Measurements from ENCODE around the gene ENPP6.

ENPP6 gene

GRCh38 chr4:184102488-184102887 is 115.2 kb downstream of the ENPP6 start:
- DNase-seq = no peak

- DNase-seq = no peak
These were observed 116.0 kb downstream of the ENPP6 start for GRCh38 chr4:184101711-184102110.

- DNase-seq = peak; percentile 8 to 42
These were observed 117.3 kb downstream of the ENPP6 start for GRCh38 chr4:184100297-184100885.

GRCh38 chr4:184099535-184099966 is 118.1 kb downstream of the ENPP6 start:
- DNase-seq = no peak

GRCh38 chr4:184099000-184099399 is 118.7 kb downstream of the ENPP6 start:
- no peak for DNase-seq

DNA sequence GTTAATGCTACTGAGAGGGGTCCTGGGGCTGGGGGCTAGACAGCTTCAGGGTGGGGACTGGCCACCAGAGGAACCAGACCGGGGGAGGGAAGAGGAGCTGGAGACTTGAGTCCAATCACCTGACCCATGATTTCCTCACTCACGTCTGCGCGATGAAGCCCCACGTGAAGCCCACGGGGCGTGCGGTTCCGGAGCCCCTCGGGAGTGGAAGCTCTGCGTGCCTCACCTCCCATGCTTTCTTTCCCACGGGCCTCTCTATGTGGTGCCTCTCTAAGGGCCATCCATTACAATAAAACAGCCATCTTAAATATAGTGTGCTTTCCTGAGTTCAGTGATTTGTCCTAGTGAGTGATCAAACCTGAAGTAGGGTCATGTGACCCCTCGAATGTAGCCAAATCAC is 119.9 kb downstream of the ENPP6 start:
- DNase-seq = no peak

GRCh38 chr4:184097241-184097605 is 120.5 kb downstream of the ENPP6 start:
- no peak for DNase-seq

- no peak for DNase-seq
These were observed 121.0 kb downstream of the ENPP6 start for GRCh38 chr4:184096561-184097240.

DNA sequence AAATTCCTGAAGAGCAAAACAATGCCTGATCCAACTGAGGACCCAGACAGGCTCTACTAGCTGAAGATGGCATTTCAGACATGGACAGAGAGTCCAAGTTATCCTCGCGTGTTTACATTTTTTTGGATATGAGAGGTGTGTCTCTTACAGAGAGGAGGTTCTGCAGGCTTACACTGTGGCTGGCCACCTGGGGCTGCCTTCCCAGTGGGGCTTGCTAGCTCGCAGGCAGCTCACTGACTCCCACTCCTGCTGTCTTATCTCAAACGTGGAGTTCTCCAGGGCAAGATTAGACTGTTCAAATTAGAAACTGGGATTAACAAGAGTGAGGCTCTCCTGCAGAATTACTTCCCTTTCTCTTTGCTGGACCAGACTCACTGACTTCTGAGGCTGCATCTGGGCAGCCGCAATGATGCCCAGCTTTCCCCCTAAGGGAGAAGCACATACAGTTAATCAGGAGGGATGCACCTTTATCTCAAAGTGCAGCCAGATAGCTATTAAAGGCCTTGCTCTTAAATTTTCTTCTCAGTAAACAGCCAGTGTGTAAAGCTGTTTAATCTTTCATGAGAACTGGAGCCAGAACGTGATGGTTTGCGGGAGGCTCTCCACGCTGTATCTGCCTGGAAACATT is 123.0 kb downstream of the ENPP6 start:
- DNase-seq = no peak

DNA sequence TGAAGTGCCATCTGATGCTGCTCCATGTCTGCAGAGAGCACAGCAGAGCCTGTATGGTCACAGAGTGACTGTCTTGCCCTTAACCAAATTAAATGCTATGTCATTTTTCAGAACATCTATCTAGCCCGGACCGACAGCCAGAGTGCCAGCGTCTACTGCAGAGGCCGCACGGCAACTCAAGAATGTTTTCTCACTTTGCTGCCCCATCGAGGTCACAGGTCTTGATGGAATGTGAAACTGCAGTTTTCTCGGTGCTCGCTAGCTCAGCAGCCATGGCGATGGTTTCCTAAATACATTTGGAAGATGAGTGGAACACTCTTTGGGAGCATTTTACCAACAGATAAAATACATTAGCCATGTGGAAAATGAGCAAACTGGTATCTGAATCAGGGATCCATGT is 125.7 kb downstream of the ENPP6 start:
- no peak for DNase-seq

GRCh38 chr4:184090571-184090970 is 127.1 kb downstream of the ENPP6 start:
- no peak for DNase-seq

DNA sequence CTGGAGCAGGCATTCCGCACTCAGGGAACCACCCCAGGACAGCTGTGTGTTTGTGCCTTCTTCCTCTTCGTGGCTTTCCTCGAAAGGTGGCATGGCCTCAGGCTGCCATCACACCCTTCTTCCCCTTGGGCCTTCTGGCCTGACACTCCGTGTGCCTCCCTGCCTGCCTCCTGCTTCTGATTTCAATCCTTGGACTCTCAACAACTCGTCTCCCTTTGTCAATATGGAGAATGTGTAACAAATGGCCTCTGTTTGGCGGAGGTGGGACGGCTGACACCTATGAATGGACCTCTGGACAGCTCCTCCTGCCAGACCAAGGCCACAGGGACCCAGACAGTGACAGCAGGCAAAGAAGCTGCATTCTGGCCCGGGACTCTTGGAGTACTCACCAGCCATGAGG is 137.0 kb downstream of the ENPP6 start:
- no peak for DNase-seq

DNA sequence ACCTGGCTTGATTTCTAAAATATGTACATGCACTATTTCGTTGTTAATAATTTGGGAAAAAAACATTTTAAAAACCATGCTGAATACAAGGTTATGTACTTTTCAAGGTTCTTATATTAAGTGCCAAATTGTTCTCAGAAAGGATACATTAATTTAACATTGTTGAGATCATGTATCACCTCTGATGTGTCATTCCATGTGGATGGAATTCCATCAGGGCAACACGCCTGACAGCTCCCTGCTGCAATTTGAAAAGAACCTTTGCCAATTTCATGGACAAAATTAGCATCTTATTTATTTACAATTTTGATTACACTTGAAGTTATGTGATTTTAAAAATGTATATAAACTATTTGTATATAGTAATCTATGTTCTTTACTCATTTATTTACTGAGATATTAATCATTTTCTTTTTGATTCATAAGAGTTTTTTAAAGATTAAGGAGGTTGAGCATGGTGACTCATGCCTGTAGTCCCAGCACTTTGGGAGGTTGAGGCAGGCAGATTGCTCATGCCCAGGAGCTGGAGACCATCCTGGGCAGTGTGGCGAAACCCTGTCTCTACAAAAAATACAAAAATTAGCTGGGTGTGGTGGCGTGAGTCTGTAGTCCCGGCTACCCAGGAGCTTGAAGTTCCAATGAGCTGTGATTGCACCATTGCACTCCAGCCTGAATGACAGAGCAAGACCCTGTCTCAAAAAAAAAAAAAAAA is 142.8 kb downstream of the ENPP6 start:
- DNase-seq = no peak

DNA sequence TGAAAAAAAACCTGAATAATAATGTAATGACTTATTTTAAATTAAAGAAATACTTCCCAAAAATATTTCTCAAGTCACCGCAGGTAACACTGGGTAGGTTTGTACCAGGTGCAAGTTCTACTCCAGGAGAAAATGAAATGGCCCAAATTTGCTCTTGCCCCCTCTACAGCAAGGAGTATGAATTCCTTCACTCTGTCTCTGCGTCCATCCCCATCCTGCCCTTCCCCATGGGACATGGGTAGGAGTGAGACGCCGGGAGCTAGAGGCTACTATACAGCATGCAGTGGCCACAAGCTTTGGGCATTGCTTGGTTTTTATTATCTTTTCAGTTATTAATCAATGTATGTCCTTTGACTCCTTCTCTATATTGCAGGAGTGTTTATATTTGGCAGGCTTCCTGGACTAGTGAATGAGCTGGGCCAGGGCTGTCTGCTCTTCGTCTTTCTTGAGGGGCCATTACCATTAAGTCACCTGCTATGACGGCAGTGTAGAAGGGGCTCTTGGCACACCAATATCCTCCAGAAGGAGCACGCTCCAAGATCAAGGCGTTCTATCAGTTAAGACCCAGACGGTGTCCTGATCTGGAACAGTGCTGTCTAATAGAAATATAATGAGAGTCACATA is 149.6 kb downstream of the ENPP6 start:
- no peak for DNase-seq

- DNase-seq = no peak
These were observed 150.9 kb downstream of the ENPP6 start for GRCh38 chr4:184066584-184067300.

DNA sequence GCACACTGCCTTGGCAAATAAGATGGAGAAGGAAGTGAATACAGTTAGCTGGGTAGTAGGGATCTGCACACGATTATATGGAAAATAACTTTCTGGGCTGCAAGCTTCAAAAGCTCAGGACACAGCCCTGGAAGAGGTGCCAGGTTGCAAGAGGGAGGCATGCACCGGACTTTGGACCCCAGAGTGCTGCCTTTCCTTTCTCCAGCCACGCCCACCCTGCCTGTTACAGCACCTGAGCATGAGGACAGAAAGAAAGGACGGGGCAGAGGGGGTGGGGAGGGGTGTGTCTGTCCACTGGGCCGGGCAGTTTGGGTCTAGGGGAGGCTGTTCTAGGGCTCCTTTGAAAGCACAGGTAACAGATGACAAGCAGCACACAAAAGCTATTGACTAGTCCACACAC is 152.8 kb downstream of the ENPP6 start:
- no peak for DNase-seq

GRCh38 chr4:184062769-184063168 is 154.9 kb downstream of the ENPP6 start:
- DNase-seq = no peak

DNA sequence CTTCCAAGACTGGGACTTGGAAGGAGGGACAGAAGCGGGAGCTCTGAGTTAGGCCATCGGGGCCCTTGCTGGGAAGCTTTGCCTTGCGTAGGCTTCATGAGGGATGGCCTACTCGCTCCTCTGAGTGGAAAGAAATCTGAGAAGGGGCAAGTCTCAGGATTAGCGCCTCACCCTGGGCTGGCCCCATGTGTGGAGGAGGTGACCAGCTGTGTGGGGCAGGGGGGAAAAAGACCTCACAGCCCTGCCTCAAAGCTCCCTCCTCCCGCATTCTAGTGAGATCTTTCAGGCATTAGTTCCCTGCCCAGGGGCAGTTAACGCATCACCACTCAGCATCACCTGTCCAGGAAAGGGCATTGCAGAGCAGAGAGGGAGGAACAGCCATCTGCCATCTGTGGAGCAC is 156.1 kb downstream of the ENPP6 start:
- DNase-seq = no peak

- no peak for DNase-seq
These were observed 158.6 kb downstream of the ENPP6 start for GRCh38 chr4:184059099-184059498.

DNA sequence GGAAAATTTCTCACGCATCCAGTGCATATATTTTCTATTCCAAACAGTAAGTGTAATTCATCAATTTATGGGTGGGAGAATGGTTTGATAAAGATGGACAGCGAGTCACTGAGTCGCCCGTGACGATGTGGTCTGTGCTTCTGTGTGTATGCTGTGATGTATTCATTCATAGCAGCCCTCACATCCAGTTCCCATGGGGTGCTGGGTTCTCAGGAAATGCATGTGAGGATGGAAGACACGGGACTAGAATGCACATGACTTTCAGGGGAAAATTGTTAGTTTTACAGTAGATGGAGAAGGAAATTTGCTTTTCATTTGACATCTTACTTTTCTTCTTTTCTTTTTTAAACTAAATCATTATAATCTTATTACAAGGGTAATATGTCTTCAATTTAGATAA is 159.6 kb downstream of the ENPP6 start:
- DNase-seq = no peak

DNA sequence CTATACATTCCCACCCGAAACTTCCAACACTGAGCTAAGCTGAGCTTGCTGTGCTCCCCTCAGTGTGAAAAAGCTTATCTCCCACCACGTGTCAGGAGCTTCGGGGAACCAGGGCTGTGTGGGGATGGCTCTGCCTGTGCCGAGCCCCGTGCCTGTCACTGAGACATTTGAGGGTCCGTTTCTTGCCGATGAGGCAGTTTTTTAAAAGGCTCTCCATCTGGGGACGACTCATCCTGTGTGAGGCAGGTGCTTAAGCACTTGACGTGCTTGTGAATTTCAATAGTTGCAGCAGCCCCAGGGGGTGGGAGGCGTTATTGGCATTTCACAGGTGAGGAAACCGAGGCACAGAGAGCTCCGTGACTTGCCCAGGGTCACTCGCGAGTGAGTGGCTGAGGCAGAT is 160.8 kb downstream of the ENPP6 start:
- DNase-seq = no peak

- no peak for DNase-seq
These were observed 164.2 kb downstream of the ENPP6 start for GRCh38 chr4:184053434-184053833.

DNA sequence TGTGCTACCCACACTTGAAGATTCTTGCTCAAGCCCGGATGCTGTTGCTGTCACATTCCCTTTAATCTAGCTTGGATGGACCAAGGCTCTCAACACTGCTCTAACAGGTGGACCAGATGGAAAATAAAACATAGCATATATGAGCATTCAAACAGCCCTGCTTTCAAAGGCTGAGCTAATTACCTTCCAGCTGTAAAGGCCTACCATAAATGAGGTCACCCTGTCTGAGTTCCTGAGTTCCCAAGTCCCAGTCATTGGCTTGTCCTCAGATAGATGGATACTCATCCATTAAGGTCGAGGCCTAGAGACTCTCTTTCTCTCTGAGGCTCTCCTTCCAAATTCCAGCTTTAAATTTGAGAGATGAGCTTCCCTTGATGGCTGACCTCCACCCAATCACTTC is 165.1 kb downstream of the ENPP6 start:
- DNase-seq = no peak

All from stimulated activated CD4-positive, alpha-beta T cell treated with anti-CD3 and anti-CD28 coated beads, Interleukin-4, amount 100 ng/mL, for 4 hours (primary cell).